ENCODE data around the gene TLE7. TPM values are rescaled to one million over a fixed set of nuclear protein-coding genes. Genes with fewer than 3 reads are reported as not detected.

Gene TLE7
- total and polyA plus RNA-seq, 2 donors from 2014 or later, result not detected

GRCh38 chr16:71460236-71460635 lies 18.4 kb upstream of the TLE7 start:
- FAIRE-seq (no peak), DNase-seq (no peak)
- Histone ChIP-seq H3K4me3 (ENCODE audit: low read length in 3 of 3) (no peak overlapping the region), H3K4me1 (ENCODE audit: control insufficient read depth in 2 of 3, insufficient read depth in 2 of 3, low read depth in 1 of 3, low read length in 3 of 3) (peaks cover 0 to 4% (median 4%) of the 10 kb centered on the region in 3 donors), H3K27me3 (ENCODE audit: control insufficient read depth, insufficient read depth, low read length) (no peaks in the 10 kb centered on the region), H3K27ac (ENCODE audit: low read depth in 2 of 2, low read length in 2 of 2) (no peak overlapping the region), H3K36me3 (ENCODE audit: control insufficient read depth in 2 of 3, insufficient read depth in 3 of 3, low read length in 3 of 3) (peaks cover 0 to 9% (median 0%) of the 10 kb centered on the region in 3 donors), H3K9me3 (ENCODE audit: control insufficient read depth in 2 of 3, insufficient read depth in 1 of 3, low read length in 3 of 3) (no peaks in the 10 kb centered on the region), H3K9ac (ENCODE audit: low read length in 3 of 3) (no peak overlapping the region)
- no peak for TF ChIP-seq CTCF (IDR thresholded peaks at IDR 0.05; ENCODE audit: borderline replicate concordance, extremely low read depth, insufficient read depth)
- intact Hi-C loops (cut with DNase I), result no loop called here

- FAIRE-seq, result no peak
These were observed 17.7 kb upstream of the TLE7 start for GRCh38 chr16:71459510-71459909.

GRCh38 chr16:71456801-71457200 lies 14.9 kb upstream of the TLE7 start:
- FAIRE-seq (no peak), DNase-seq (no peak)
- no peaks in the 10 kb centered on the region for H3K27me3 ChIP-seq (ENCODE audit: control insufficient read depth, insufficient read depth, low read length)
- H3K9me3 ChIP-seq (ENCODE audit: control insufficient read depth in 2 of 3, insufficient read depth in 1 of 3, low read length in 3 of 3), result peaks cover 0 to 15% (median 0%) of the 10 kb centered on the region in 3 donors
- no peak for TF ChIP-seq CTCF (IDR thresholded peaks at IDR 0.05; ENCODE audit: borderline replicate concordance, extremely low read depth, insufficient read depth)
- H3K4me3 ChIP-seq (ENCODE audit: low read length in 3 of 3), result no peak overlapping the region
- H3K9ac ChIP-seq (ENCODE audit: low read length in 3 of 3), result no peak overlapping the region
- peaks cover 0 to 4% (median 0%) of the 10 kb centered on the region in 3 donors for H3K4me1 ChIP-seq (ENCODE audit: control insufficient read depth in 2 of 3, insufficient read depth in 2 of 3, low read depth in 1 of 3, low read length in 3 of 3)
- H3K36me3 ChIP-seq (ENCODE audit: control insufficient read depth in 2 of 3, insufficient read depth in 3 of 3, low read length in 3 of 3), result peaks cover 6 to 35% (median 16%) of the 10 kb centered on the region in 3 donors
- intact Hi-C loops (cut with DNase I), result no loop called here
- H3K27ac ChIP-seq (ENCODE audit: low read depth in 2 of 2, low read length in 2 of 2), result no peak overlapping the region

More at GRCh38 chr16:71459510-71459909, 17.7 kb upstream of the TLE7 start:
- Histone ChIP-seq H3K4me1 (ENCODE audit: control insufficient read depth in 2 of 3, insufficient read depth in 2 of 3, low read depth in 1 of 3, low read length in 3 of 3) (peaks cover 0 to 4% (median 4%) of the 10 kb centered on the region in 3 donors), H3K27me3 (ENCODE audit: control insufficient read depth, insufficient read depth, low read length) (no peaks in the 10 kb centered on the region), H3K27ac (ENCODE audit: low read depth in 2 of 2, low read length in 2 of 2) (no peak overlapping the region), H3K9me3 (ENCODE audit: control insufficient read depth in 2 of 3, insufficient read depth in 1 of 3, low read length in 3 of 3) (no peaks in the 10 kb centered on the region), H3K4me3 (ENCODE audit: low read length in 3 of 3) (no peak overlapping the region), H3K36me3 (ENCODE audit: control insufficient read depth in 2 of 3, insufficient read depth in 3 of 3, low read length in 3 of 3) (peaks cover 0 to 13% (median 5%) of the 10 kb centered on the region in 3 donors), H3K9ac (ENCODE audit: low read length in 3 of 3) (no peak overlapping the region)
- TF ChIP-seq CTCF (IDR thresholded peaks at IDR 0.05; ENCODE audit: borderline replicate concordance, extremely low read depth, insufficient read depth), result no peak
- no peak for DNase-seq
- intact Hi-C loops (cut with DNase I), result no loop called here

GRCh38 chr16:71453036-71453435 lies 11.2 kb upstream of the TLE7 start:
- Histone ChIP-seq H3K9me3 (ENCODE audit: control insufficient read depth in 2 of 3, insufficient read depth in 1 of 3, low read length in 3 of 3) (peaks cover 18 to 51% (median 29%) of the 10 kb centered on the region in 3 donors), H3K36me3 (ENCODE audit: control insufficient read depth in 2 of 3, insufficient read depth in 3 of 3, low read length in 3 of 3) (peaks cover 25 to 72% (median 42%) of the 10 kb centered on the region in 3 donors), H3K4me3 (ENCODE audit: low read length in 3 of 3) (no peak overlapping the region), H3K4me1 (ENCODE audit: control insufficient read depth in 2 of 3, insufficient read depth in 2 of 3, low read depth in 1 of 3, low read length in 3 of 3) (no peaks in the 10 kb centered on the region), H3K9ac (ENCODE audit: low read length in 3 of 3) (no peak overlapping the region), H3K27me3 (ENCODE audit: control insufficient read depth, insufficient read depth, low read length) (no peaks in the 10 kb centered on the region), H3K27ac (ENCODE audit: low read depth in 2 of 2, low read length in 2 of 2) (no peak overlapping the region)
- TF ChIP-seq CTCF (IDR thresholded peaks at IDR 0.05; ENCODE audit: borderline replicate concordance, extremely low read depth, insufficient read depth), result no peak
- intact Hi-C loops (cut with DNase I), result no loop called here
- DNase-seq, result no peak
- no peak for FAIRE-seq

All from kidney (tissue), 14 donors.